HG03460 (cell line): ENCODE measurements around the gene ACACA.
"Not testable (repeated sequence)": the region's sequence is repeated elsewhere in the genome, so short reads cannot be mapped to it uniquely, and the experiment has no call there.

Source experiments
- ATAC-seq: cut with Tn5 transposase; IDR thresholded peaks from one replicate; pipeline ENCODE4 v1.9.1; 2021; ENCODE audit not compliant: unreplicated experiment

Gene ACACA

DNA sequence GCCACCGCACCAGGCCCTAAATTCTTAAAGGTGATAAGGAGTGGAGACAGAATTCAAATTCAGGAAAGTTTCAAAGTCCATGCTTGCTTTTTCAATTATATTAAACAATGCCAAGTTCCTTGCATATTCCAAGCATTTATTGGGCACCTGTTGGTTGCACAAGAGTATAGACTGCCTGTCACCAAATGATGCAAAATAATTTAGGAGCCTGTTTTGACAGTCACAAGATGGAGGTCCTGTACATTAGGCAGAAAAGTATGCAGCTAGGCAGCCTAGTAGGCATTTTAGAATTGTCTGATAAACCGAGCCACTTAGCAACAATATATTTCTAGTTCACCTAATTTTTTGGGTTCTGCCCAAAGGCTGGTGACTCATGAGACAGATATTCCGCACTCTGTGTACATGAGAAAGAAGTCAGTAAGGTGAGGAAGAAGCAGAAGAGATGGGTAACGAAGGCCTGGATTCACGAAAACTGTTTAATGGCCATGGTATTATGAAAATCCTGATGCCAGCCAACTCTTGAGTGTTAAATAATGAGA is 7.3 kb downstream of the ACACA start:
- no peak for ATAC-seq

DNA sequence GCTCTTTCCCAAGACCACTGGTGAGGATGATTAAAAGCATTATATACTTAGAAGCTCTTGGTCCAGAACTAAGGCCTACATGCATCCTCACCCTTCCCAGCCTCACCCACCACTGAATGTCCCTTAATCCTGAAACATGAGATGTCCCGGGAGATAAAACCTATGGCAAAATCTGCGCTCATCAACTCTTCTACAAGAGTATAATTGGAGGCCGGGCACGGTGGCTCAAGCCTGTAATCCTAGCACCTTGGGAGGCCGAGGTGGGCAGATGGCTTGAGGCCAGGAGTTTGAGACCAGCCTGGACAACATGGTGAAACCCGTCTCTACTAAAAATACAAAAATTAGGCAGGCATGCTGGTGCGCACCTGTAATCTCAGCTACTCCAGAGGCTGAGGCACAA is 13.3 kb downstream of the ACACA start:
- no peak for ATAC-seq

DNA sequence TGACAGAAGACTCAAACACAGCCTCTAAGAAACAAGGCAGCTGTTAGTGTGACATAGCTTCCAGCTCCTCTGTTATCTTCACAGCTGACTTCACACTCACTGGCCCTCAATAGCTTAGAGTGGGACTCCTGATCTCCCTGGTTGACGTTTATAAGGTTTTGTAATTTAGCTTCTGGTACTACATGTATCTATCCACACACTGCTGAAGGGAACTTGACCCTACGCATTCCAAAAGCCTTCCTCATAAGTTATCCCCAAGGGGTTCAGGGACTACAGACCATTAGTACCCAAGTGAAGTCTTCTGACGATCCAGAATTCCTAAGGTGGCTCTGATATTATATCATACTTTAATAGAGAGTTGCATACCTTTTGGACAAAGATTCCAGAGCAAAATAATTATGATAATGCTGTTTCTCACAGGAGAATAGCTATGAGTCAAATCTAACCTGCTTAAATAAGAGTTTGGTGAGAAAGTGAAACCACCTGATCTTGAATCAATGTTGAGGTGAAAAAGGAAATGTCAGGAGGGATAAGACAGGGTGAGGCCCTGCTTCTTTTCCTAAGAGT is 14.5 kb downstream of the ACACA start:
- ATAC-seq, result no peak

DNA sequence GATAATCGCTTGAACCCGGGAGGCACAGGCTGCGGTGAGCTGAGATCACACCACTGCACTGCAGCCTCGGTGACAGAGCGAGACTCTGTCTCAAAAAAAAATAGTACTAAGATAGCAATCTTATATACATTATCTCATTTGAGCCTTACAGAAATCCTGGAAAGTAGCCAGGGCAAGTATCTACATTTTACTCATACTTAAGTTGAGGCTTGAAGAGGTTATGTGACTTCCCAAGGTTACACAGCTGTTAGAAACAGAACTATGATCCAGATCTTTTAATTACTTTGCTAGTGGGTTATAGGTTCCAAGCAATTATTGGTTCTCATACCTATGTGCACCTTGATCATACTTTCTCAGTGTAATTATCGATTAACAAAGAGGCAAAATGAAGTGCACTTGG is 15.5 kb downstream of the ACACA start:
- no peak for ATAC-seq

DNA sequence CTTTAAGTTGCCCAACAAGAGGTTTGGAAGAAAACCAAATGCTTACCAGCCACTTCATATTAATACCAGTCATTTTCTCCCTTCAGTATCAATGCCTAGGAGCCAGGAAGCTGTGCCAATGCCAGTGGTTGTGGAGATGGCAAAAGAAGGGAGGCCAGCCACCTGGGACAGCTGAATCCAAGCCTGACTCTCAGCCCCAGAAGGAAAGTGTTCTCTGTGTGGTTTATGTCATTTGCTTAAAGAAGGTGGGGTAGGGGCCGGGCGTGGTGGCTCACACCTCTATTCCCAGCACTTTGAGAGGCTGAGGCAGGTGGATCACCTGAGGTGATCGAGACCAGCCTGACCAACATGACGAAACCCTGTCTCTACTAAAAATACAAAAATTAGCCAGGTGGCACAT is 17.5 kb downstream of the ACACA start:
- ATAC-seq, result no peak

DNA sequence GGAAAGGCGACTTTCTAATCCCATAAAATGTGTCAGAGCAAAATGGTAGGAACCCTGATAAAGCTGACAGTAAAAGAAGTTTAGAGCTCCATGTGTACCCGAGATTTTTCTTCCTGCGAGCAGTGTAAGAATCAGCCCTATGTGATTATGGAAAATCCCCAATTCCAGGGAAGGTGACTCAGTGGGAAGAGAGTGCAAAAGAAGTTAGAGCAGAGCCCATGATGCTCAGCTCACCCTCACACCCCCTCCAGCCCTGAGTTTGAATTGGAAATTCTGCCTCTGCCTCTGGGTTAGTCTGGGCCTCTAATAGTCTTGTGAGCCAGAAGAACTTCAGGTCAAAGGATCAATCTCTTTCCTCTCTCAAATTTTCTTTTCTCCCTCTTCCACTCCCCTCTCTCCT is 18.4 kb downstream of the ACACA start:
- ATAC-seq, result no peak

DNA sequence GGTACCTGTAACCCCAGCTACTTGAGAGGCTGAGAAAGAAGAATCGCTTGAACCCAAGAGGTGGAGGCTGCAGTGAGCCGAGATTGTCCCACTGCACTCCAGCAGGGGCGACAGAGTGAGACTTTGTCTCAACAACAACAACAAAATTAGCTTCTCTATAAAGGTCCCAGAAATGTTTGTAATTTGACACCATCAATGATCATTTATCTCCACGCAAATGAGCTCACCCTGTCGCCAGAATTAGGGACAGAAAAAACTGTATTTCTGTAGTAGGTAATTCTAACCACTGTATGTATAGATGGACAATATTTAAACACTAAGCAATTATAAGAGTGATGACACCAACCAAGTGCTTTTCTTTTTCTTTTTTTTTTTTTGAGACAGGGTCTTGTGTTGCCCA is 20.2 kb downstream of the ACACA start:
- ATAC-seq, result no peak

DNA sequence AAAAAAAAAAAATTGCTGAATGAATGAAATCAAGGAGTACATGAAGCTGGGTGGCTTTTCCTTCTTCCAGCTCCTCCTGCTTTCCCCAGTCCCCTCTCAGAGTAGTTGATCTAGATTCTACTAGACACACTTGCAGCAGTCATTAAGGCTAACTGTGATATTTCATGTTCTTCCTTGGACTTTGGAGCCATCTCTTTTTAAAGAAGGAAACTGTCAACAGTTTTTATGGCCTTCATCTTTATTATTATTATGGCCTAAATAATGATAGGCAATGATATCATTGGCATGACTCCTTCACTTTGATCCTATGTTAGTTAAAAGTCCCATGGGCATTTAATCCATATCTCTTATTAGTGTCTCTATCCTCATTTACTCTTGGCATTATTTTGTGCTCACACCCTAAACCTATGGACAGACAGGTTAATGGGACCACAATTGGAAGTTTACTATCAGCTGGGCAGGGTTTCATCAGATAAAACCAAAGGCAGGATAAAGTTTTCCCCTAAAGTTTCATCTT is 21.1 kb downstream of the ACACA start:
- ATAC-seq, result no peak

DNA sequence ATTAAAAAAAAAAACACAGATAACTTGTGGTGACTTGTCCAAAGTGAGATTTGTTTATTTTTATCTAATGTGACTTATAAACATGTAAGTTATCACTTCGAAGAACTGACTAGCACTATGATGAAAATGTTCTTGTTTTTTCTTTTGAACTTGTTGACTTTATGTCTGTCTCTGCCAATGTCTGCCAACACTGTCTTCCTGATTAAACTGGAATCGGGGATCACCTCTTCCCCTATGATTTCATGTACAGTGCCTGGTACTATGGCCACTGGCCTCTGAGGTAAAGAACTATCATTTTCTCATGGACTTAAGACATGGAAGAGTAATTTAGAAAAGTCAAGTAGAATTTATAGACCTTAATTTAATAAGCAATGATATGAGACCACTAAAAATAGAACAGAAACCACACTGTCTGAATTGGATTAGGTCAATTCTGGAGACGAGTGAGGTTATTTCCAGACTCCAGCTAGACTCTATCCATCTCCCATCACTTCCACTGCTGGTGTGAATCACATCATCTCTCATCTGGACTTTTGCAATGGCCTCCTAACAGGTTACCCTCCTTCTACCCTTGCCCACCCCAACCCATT is 22.0 kb downstream of the ACACA start:
- no peak for ATAC-seq

DNA sequence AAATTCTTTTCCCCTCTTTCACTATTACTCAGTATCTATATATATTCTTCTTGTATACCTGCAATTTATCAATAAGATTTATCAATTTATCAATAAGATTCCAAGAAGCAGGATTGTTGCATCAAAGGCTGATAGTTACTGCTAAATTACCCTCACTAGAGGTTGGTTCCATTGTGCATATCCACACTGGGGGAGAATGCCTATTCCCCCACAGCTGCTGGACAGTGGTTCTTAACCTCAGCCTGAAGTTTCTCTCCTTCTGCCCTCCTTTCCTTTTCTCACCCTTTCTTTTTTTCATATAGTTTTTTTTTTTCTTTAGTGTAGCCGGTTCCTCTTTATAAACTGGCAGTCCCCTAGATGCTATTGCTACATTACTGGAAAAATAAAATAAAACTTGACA is 24.6 kb downstream of the ACACA start:
- no peak for ATAC-seq

DNA sequence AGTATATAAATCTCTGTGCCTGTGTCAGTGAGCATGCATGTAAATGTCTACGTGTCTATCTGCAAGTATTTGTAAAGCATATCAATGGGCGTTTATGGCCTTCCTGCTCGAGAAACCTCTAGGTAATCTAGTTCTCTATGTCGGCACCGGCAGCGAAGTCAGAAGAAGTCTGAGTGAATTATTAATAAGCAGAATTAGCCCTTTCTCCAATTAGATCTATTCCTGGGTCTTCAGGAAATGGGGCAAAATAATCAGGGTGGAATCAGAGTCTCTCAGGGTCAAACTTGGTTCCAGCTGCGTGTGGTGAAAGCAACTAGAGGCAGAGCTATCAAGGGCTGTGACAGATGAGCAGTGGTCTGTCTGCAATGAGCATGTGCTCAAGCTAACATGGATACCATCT is 30.9 kb downstream of the ACACA start, which contains the start of gene C17orf78:
C17orf78 (plus strand) TSS at position 280 of the 400 bp plus-strand sequence; CDS start at position 388, 108 bp downstream.
- ATAC-seq, result no peak

DNA sequence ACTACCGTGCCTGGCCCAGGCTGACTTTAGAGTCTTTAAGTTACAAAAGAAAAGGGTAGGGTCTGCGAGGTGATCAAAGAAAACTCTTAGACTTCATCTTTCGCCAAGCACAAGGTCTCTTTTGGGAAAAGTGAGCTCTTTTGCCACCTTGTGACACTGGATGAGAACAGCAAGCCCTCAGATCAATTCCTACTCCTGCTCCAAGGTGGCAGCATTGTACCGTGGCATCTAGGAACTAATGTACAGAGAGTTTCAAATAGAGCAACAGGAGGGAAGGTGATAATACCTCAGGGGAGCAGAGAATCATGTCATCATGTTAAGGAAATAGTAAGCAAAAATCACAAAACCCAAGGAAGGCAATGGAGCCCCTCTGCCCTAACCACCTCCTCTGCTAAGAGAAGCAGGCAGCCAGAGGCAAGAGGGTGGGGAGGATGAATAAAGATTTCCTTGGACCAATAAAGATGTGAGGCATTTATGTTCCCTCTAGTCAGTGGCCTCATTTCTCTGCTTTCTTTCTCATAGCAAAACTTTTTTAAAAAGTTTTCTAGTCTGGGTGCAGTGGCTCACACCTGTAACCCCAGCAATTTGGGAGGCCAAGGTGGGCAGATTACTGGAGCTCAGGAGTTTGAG is 33.0 kb downstream of the ACACA start:
- no peak for ATAC-seq

DNA sequence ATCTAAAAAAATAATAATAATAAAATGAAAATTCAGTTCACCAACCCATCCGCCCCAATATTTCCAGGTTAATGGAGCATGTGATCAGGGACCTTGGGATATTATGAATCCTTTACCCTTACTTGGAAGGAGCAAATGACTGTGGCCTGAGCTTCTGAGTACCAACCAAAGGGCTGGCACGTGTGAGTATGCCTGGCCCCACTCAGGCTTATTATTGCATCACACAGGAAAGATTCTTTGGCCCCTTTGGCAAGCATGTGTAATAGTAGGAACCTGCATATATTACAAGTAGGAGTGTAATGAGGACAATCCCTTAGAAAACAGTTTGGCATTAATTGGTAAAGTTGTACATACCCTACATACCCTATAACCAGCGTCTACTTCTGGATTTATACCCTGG is 38.1 kb downstream of the ACACA start:
- no peak for ATAC-seq

DNA sequence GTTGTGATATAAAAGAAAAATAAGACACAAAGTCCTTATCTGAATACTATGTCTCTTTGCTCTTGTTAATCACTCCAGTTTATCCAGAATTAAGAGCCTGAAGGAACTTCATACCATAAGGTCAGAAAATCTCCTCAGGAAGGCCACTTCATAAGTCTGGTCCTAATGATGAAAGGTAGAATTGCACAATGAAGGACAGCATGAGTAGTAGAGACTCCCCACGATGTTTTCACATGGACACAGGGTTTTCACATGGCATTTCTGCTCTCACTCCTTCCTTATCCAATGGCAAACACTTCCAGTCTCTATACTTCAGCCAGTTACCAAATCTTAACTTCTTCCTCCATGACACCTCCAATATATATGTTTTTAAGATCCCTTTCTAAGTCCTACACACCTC is 41.0 kb downstream of the ACACA start:
- no peak for ATAC-seq

DNA sequence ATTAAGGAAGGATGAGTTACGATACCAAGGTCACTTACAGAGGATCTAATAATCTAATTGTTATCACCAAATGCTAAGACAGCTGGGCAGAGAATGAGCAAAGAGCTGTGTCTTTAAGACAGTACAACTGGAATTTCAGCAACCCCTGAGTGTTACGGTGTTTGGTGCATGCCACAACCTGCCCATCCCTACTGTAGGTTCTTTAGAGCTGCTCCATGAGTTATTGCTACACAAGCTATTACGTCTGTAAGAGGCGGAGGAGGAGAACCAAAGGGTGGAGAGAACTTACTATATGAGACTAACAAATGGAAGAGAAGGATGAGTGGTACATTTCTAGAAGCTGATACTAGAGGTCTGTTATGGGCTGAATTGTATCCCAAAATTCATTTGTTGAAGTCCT is 45.1 kb downstream of the ACACA start:
- no peak for ATAC-seq

DNA sequence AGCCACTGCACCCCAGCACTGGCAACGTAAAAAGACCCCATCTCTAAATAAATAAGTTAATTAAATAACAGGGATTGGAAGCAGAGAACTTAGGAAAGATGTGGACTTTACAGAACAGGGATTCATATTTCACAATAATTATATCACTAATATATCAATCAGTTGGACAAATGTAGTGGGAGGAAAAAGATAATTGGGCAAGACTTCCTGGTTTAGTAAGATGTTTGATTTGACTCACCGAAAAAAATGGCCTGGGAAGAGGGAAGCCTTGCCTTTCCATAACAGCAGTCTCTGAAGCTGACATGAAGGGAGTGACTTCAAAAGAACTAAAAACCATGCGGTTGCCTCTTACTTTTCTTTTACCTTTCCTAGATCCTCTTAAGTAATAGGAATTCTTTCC is 46.0 kb downstream of the ACACA start:
- no peak for ATAC-seq

DNA sequence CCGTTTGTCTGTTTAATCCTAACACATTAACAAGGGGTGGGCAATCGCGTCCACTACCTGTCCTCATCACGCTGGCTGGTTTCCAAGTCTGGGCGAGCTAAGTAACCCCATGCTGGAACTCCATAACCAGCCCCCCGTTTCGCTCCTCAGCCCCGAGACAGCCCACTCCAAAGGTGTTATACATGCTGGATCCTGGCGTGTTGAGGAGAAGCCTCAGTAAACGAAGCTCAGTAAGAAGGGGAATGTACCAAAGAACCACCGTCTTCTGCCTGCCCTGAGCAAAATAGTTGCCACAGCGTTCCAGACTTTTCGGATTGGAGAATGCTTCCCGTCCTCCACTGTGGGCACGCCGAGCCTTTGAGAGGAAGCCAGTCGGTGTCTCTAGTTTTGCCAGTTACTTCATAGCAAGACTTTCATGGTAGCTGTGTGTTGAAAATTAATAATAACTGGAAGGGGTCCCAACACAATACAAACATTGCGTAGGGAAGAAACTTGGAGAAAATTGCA is 46.9 kb downstream of the ACACA start:
- ATAC-seq, result no peak

DNA sequence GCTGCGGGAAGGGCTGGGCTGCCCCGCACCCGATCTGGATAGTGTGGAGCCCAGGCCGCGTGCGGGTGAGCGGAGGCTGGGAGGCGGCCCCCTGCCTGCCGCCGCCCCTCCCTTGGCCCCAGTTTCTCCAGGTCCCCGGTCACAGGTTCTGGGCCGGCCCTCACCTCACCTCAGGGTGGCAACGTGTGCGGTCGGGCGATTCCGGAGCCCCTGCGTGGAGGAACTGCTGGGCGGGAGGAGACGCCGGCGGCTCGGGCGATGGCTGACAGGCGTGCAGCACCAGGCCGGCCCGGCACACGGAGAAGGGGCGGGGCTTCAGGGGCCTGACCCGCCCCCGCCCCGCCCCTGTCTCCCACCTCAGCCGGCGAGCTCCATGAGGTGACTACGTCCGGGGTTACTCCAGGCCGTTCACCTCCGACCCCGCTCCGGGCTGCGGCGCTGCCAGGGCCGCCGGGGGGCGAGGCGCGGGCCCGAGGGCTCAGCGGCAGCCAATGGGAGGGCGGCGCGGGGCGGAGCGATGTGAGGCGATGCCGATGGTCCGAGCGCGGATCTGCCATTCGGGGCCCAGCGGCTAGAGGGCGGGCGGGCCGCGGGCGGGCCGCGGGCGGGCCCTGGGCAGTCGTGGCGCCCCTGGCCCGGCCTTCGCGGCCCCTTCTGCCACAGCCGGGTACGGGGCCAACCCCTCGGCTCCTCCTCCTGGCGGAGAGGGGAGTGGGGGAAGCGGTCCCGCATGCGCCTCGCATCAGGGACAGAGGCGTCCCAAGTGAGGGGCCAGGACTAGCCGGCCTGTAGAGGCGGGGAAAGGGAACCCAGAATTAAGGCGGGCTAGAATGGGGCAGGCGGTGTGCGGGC is 47.6 kb downstream of the ACACA start:
- peak; percentile 88 for ATAC-seq

DNA sequence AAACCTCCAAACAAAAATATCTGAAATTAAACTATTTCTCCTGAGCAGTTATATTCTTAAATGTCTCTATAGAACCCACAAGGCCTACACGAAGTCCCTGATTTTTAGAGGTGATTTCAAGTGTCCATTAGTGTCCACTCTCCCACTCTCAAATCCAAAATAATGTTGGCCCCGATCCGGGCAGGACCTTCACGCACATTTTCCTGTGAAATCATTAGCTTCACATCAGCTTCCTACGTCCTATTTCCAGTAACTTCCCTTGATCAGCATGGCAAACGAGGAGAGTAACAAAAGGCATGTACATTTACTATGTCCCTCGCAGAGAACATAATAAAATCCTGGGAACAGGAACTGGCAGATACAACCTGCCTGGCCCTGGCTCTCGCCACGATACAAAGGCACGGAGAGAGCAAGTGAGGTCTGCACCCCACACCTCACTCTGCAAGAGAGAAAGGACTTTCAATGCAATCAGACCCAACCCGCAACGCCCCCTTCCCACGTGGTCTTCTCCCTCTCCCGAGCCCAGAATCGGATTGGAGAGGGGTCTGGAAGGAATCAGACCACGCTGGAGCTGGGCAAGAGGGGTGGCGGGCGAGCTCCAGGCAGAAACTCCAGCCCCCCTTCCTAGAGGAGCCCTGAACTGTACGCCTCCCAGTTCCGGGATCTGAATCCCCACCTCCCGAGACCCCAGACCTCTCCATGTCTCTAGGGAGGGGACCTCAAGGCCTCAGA is 48.4 kb downstream of the ACACA start:
- no peak for ATAC-seq

DNA sequence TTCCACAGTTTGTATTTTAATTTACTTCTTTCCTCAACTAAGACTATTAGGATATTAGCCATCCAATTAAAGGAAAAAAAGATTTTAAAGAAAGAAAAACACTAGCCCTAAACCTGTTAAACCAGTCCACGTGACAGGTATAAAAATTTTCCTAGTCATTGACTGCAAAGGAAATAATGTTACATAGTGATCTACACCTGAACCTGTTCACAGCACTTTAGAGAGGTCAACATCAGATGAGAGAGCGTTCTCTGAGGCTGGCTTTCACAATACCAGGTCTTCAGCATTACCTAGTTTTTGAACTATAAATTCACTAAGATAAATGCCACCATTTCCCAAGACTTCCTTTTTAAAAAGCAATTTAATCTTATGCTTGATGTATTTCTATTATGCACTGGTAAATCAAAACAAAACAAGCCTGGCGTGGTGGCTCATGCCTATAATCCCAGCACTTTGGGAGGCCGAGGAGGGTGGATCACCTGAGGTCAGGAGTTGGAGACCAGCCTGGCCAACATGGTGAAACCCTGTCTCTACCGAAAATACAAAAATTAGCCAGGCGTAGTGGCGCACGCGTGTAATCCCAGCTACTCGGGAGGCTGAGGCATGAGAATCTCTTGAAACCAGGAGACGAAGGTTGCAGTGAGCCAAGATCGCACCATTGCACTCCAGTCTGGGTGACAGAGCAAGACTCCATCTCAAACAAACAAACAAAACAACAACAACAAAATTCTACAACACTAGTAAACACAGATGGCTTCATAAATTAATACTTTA is 49.7 kb downstream of the ACACA start:
- not testable (repeated sequence) for ATAC-seq
